IMR-90 (cell line): ENCODE measurements around the gene ZNF385C. TPM values are rescaled to one million over a fixed set of nuclear protein-coding genes. Genes with fewer than 3 reads are reported as not detected.
A peak's percentile ranks its signal among the peaks of the same experiment; 100 is the strongest.

Source experiments
- ATAC-seq: fragments of 200-7000 bp; cut with Tn5 transposase; 2 replicates; pipeline ENCODE4 v1.9.1; 2020; ENCODE audit warnings: low read depth, mild to moderate bottlenecking, moderate library complexity
- BruUV-seq: library from RNA; stranded (reverse); fragments of 400-500 nt; replicated peaks from 2 replicates; lab custom pipeline; 2021; lab: Mats Ljungman, UMichigan
- CTCF ChIA-PET: fragments of 300-600 bp; formaldehyde crosslinking; extraction: SDS; loops from one replicate; lab custom pipeline; 2021; ENCODE audit warnings: antibody characterized with exemption; lab: Yijun Ruan, JAX
- POLR2A ChIA-PET: fragments of 300-600 bp; sonication (Branson Sonifier 250); formaldehyde crosslinking; loops from one replicate; lab custom pipeline; 2022; ENCODE audit warnings: antibody characterized with exemption; ENCODE audit not compliant: unreplicated experiment; lab: Charles Lee
- DNase-seq: peaks from one replicate; pipeline ENCODE4 v3.0.0; 2013
- H2AFZ ChIP-seq: replicated peaks from 2 replicates; pipeline ENCODE3; 2013; ENCODE audit warnings: low read length, mild to moderate bottlenecking; ENCODE audit not compliant: poor library complexity
- H2AK5ac ChIP-seq: 2 replicates; pipeline ENCODE4 v1.6.1; 2013; ENCODE audit warnings: low read depth, low read length, inconsistent platforms
- H2AK9ac ChIP-seq: replicated peaks from 2 replicates; pipeline ENCODE3; 2013; ENCODE audit warnings: mild to moderate bottlenecking, low read depth, low read length, moderate library complexity; ENCODE audit not compliant: poor library complexity
- H2BK120ac ChIP-seq: 2 replicates; pipeline ENCODE4 v1.6.1; 2013; ENCODE audit warnings: low read depth, low read length, inconsistent platforms
- H2BK15ac ChIP-seq: 3 replicates; pipeline ENCODE4 v1.6.1; 2013; ENCODE audit warnings: low read depth, low read length, inconsistent platforms
- H2BK20ac ChIP-seq: 2 replicates; pipeline ENCODE4 v1.6.1; 2013; ENCODE audit warnings: low read depth, mild to moderate bottlenecking, inconsistent platforms, low read length, moderate library complexity
- H2BK5ac ChIP-seq: 2 replicates; pipeline ENCODE4 v1.6.1; 2013; ENCODE audit warnings: mild to moderate bottlenecking, low read depth, low read length, inconsistent platforms; ENCODE audit not compliant: poor library complexity, severe bottlenecking
- H3K14ac ChIP-seq: replicated peaks from 2 replicates; pipeline ENCODE4 v1.6.1; 2013; ENCODE audit warnings: low read depth, low read length, inconsistent platforms
- H3K18ac ChIP-seq: 2 replicates; pipeline ENCODE4 v1.6.1; 2013; ENCODE audit warnings: low read depth, low read length, control low read depth
- H3K23ac ChIP-seq: 2 replicates; pipeline ENCODE4 v1.6.1; 2013; ENCODE audit warnings: low read depth, low read length, inconsistent platforms
- H3K27ac ChIP-seq: 2 replicates; pipeline ENCODE4 v1.5.1; 2013; ENCODE audit warnings: mild to moderate bottlenecking, control low read depth, low read length; ENCODE audit not compliant: insufficient read depth
- H3K27me3 ChIP-seq: 2 replicates; pipeline ENCODE4 v1.6.1; 2013; ENCODE audit warnings: low read length; ENCODE audit not compliant: control insufficient read depth, insufficient read depth
- H3K36me3 ChIP-seq: 2 replicates; pipeline ENCODE4 v1.6.1; 2013; ENCODE audit warnings: low read length, mixed read lengths; ENCODE audit not compliant: control insufficient read depth, insufficient read depth
- H3K4ac ChIP-seq: 2 replicates; pipeline ENCODE4 v1.6.1; 2013; ENCODE audit warnings: low read depth, low read length, inconsistent platforms
- H3K4me1 ChIP-seq: 2 replicates; pipeline ENCODE4 v1.6.1; 2013; ENCODE audit warnings: low read length, mixed read lengths; ENCODE audit not compliant: control insufficient read depth, insufficient read depth
- H3K4me2 ChIP-seq: 2 replicates; pipeline ENCODE4 v1.6.1; 2013; ENCODE audit warnings: low read depth, mild to moderate bottlenecking, control low read depth, low read length, moderate library complexity
- H3K4me3 ChIP-seq: 2 replicates; pipeline ENCODE4 v1.5.1; 2013; ENCODE audit warnings: low read depth, mild to moderate bottlenecking, control low read depth, low read length, moderate library complexity; ENCODE audit not compliant: insufficient read depth
- H3K56ac ChIP-seq: 2 replicates; pipeline ENCODE4 v1.6.1; 2013; ENCODE audit warnings: low read length, inconsistent platforms; ENCODE audit not compliant: insufficient read depth; ENCODE audit errors: extremely low read depth
- H3K79me1 ChIP-seq, 2 experiments: 2 replicates each; pipeline ENCODE4 v1.6.1; 2013; ENCODE audit warnings: low read length in 2 of 2, inconsistent platforms in 1 of 2, low read depth in 1 of 2
- H3K9ac ChIP-seq: 2 replicates; pipeline ENCODE4 v1.6.1; 2013; ENCODE audit warnings: low read depth, low read length, control low read depth
- H3K9me1 ChIP-seq: 2 replicates; pipeline ENCODE4 v1.6.1; 2013; ENCODE audit warnings: low read length, inconsistent platforms; ENCODE audit not compliant: insufficient read depth
- H3K9me3 ChIP-seq: 2 replicates; pipeline ENCODE4 v1.6.1; 2013; ENCODE audit warnings: low read length; ENCODE audit not compliant: control insufficient read depth, insufficient read depth
- H4K20me1 ChIP-seq: 2 replicates; pipeline ENCODE4 v1.6.1; 2013; ENCODE audit warnings: low read length, inconsistent platforms; ENCODE audit not compliant: insufficient read depth
- H4K5ac ChIP-seq: 2 replicates; pipeline ENCODE4 v1.6.1; 2013; ENCODE audit warnings: mild to moderate bottlenecking, low read depth, low read length, control low read depth
- H4K8ac ChIP-seq, 2 experiments: 2 replicates each; pipeline ENCODE4 v1.6.1; 2013; ENCODE audit warnings: low read depth in 2 of 2, low read length in 2 of 2, control low read depth in 1 of 2, inconsistent platforms in 1 of 2
- H4K91ac ChIP-seq: 2 replicates; pipeline ENCODE4 v1.6.1; 2013; ENCODE audit warnings: low read depth, low read length, inconsistent platforms; ENCODE audit not compliant: insufficient read depth
- BHLHE40 ChIP-seq: fragments of 150-350 bp; IDR thresholded peaks from 2 replicates; pipeline ENCODE4 v1.6.1; 2016; ENCODE audit warnings: mild to moderate bottlenecking, low read depth, low read length
- CEBPB ChIP-seq: IDR thresholded peaks from 2 replicates; pipeline ENCODE4 v1.6.1; 2012; ENCODE audit warnings: low read depth, low read length, improper control_type of control experiment
- CHD1 ChIP-seq: IDR thresholded peaks from 2 replicates; pipeline ENCODE4 v1.6.1; 2012; ENCODE audit warnings: low read depth, low read length, improper control_type of control experiment
- FOS ChIP-seq: fragments of 150-350 bp; IDR thresholded peaks from 2 replicates; pipeline ENCODE4 v1.6.1; 2016; ENCODE audit warnings: low read depth, low read length
- MAFK ChIP-seq: IDR thresholded peaks from 2 replicates; pipeline ENCODE4 v1.6.1; 2012; ENCODE audit warnings: low read depth, low read length, improper control_type of control experiment
- MAZ ChIP-seq: IDR thresholded peaks from 2 replicates; pipeline ENCODE4 v1.6.1; 2012; ENCODE audit warnings: low read depth, mild to moderate bottlenecking, low read length, improper control_type of control experiment, moderate library complexity, borderline replicate concordance
- MXI1 ChIP-seq: IDR thresholded peaks from 2 replicates; pipeline ENCODE4 v1.6.1; 2012; ENCODE audit warnings: low read depth, mild to moderate bottlenecking, low read length, moderate library complexity, borderline replicate concordance
- NFE2L2 ChIP-seq: fragments of 150-350 bp; IDR thresholded peaks from 2 replicates; pipeline ENCODE4 v1.6.1; 2016; ENCODE audit warnings: low read depth, mild to moderate bottlenecking, low read length
- POLR2A ChIP-seq: IDR thresholded peaks from 2 replicates; pipeline ENCODE4 v1.6.1; 2012; ENCODE audit warnings: mild to moderate bottlenecking, low read depth, low read length
- RAD21 ChIP-seq: IDR thresholded peaks from 2 replicates; pipeline ENCODE4 v1.6.1; 2012; ENCODE audit warnings: low read length, improper control_type of control experiment
- RCOR1 ChIP-seq: IDR thresholded peaks from 2 replicates; pipeline ENCODE4 v1.6.1; 2012; ENCODE audit warnings: mild to moderate bottlenecking, low read length, improper control_type of control experiment; ENCODE audit not compliant: insufficient replicate concordance
- RFX5 ChIP-seq: IDR thresholded peaks from 2 replicates; pipeline ENCODE4 v1.8.0; 2012; ENCODE audit warnings: low read depth, mild to moderate bottlenecking, low read length, moderate library complexity
- SMC3 ChIP-seq: fragments of 150-350 bp; IDR thresholded peaks from 2 replicates; pipeline ENCODE4 v1.6.1; 2016; ENCODE audit warnings: low read depth, mild to moderate bottlenecking, antibody characterized with exemption, low read length, moderate library complexity
- WGBS, 2 experiments: methylation state at CpG; one replicate each; pipeline versions ENCODE4 v1.1.5 to v1.1.7; 2013; ENCODE audit warnings: missing lambda C conversion rate in 2 of 2; ENCODE audit not compliant: insufficient read length in 1 of 2; ENCODE audit errors: extremely low coverage in 2 of 2; 5-methylcytosine and 5-hydroxymethylcytosine counted together
- dilution Hi-C: fragments of 300-500 bp; cut with HindIII; formaldehyde crosslinking; loops from one replicate; pipeline ENCODE4 v1.14.3; 2018; ENCODE audit warnings: low sequenced_read_pairs; ENCODE audit not compliant: unreplicated experiment
- in situ Hi-C: fragments of 300-500 bp; cut with MboI; formaldehyde crosslinking; loops from 3 replicates; pipeline ENCODE4 v1.14.3; 2019; ENCODE audit warnings: low sequenced_read_pairs, inconsistent platforms, mixed read lengths
- intact Hi-C: fragments of 100-400 bp; cut with micrococcal nuclease; formaldehyde crosslinking; loops from 2 replicates; pipeline ENCODE4 v1.10.0; 2022
- polyA plus RNA-seq, 3 experiments: library from polyadenylated mRNA; depleted of rRNA; stranded (reverse); fragments of >200 nt; gene quantifications; 2 replicates each; pipeline ENCODE4 v1.2.3, GENCODE V29; 2012; ENCODE audit warnings: low replicate concordance in 1 of 3
- total RNA-seq: library from RNA; depleted of rRNA; stranded (reverse); fragments of >200 nt; gene quantifications from 2 replicates; pipeline ENCODE4 v1.2.3, GENCODE V29; 2012
- TF ChIP-seq, protein P1 (sequence below): conservative IDR thresholded peaks from 2 replicates; pipeline ENCODE4 v1.5.1; 2012; ENCODE audit warnings: mild to moderate bottlenecking, low read depth, low read length, improper control_type of control experiment
- TF ChIP-seq, protein P2 (sequence below): fragments of 150-350 bp; IDR thresholded peaks from 2 replicates; pipeline ENCODE4 v1.6.1; 2017; ENCODE audit warnings: mild to moderate bottlenecking, antibody characterized with exemption, low read length, low read depth
- TF ChIP-seq, protein P3 (sequence below): fragments of 150-350 bp; IDR thresholded peaks from 2 replicates; pipeline ENCODE4 v1.6.1; 2016; ENCODE audit warnings: low read depth, mild to moderate bottlenecking, low read length, moderate library complexity, borderline replicate concordance

Gene ZNF385C
- total and polyA plus RNA-seq, 2 of the 4 experiments (the other 2 are of a cell fraction): not detected

DNA sequence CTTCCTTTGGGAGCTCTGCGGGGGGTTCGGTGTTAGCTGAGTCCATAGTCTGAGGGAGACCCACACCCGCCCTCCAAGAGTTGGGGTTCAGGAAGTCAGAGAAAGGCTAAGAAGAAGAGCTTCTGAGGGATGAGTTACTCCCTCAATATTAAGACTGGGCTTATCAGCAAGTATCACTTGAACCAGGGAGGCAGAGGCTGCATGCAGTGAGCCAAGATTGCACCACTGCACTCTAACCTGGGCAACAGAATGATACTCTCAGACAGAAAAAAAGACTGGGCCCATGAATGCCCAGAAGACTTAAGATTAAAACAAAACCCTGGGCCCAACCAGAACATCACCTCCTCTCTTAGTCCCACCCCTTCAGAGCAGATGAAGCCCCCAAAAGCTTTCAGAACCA is 72.3 kb downstream of the ZNF385C start:
- TF ChIP-seq MAZ: no peak
- TF ChIP-seq MXI1: no peak
- no peak for TF ChIP-seq POLR2A
- TF ChIP-seq, protein P1, sequence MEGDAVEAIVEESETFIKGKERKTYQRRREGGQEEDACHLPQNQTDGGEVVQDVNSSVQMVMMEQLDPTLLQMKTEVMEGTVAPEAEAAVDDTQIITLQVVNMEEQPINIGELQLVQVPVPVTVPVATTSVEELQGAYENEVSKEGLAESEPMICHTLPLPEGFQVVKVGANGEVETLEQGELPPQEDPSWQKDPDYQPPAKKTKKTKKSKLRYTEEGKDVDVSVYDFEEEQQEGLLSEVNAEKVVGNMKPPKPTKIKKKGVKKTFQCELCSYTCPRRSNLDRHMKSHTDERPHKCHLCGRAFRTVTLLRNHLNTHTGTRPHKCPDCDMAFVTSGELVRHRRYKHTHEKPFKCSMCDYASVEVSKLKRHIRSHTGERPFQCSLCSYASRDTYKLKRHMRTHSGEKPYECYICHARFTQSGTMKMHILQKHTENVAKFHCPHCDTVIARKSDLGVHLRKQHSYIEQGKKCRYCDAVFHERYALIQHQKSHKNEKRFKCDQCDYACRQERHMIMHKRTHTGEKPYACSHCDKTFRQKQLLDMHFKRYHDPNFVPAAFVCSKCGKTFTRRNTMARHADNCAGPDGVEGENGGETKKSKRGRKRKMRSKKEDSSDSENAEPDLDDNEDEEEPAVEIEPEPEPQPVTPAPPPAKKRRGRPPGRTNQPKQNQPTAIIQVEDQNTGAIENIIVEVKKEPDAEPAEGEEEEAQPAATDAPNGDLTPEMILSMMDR: no peak
- TF ChIP-seq FOS: no peak
- TF ChIP-seq, protein P2, sequence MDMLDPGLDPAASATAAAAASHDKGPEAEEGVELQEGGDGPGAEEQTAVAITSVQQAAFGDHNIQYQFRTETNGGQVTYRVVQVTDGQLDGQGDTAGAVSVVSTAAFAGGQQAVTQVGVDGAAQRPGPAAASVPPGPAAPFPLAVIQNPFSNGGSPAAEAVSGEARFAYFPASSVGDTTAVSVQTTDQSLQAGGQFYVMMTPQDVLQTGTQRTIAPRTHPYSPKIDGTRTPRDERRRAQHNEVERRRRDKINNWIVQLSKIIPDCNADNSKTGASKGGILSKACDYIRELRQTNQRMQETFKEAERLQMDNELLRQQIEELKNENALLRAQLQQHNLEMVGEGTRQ: no peak
- no peak for TF ChIP-seq BHLHE40
- no peak for TF ChIP-seq RAD21
- TF ChIP-seq RCOR1: no peak
- no peak for TF ChIP-seq RFX5
- no peak for TF ChIP-seq MAFK
- TF ChIP-seq NFE2L2: no peak
- TF ChIP-seq SMC3: no peak
- no peak for TF ChIP-seq CEBPB
- no peak for TF ChIP-seq CHD1
- TF ChIP-seq, protein P3, sequence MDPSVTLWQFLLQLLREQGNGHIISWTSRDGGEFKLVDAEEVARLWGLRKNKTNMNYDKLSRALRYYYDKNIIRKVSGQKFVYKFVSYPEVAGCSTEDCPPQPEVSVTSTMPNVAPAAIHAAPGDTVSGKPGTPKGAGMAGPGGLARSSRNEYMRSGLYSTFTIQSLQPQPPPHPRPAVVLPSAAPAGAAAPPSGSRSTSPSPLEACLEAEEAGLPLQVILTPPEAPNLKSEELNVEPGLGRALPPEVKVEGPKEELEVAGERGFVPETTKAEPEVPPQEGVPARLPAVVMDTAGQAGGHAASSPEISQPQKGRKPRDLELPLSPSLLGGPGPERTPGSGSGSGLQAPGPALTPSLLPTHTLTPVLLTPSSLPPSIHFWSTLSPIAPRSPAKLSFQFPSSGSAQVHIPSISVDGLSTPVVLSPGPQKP: no peak
- H3K4me2 ChIP-seq: no peak overlapping the region
- H3K79me1 ChIP-seq: peaks cover 8 to 24% of the 10 kb centered on the region in 2 experiments
- H4K8ac ChIP-seq: no peak overlapping the region
- DNase-seq: no peak
- no peak overlapping the region for H3K9ac ChIP-seq
- no TSS peak for BruUV-seq
- H3K27ac ChIP-seq: 0 out of 2 replicates have a peak overlapping the region, but pooled peaks have one; percentile 31
- peaks cover 5% of the 10 kb centered on the region for H3K27me3 ChIP-seq
- H3K4me1 ChIP-seq: peaks cover 9% of the 10 kb centered on the region
- no peak overlapping the region for H2BK5ac ChIP-seq
- dilution Hi-C loops: no loop called here
- peaks cover 12% of the 10 kb centered on the region; the same call in 1 of the 2 replicates for H4K20me1 ChIP-seq
- no peak for ATAC-seq
- POLR2A ChIA-PET: interaction anchor here (0.5 to 0.9 kb wide), 2 partner anchors 10 to 179 kb away, joined by 3 to 4 read pairs; no protein-coding TSS in a partner anchor
- in situ Hi-C loops: loop anchor here (5.0 kb wide), 1 partner anchor 86 kb away; the partner anchor contains the start of gene DHX58
- H2BK20ac ChIP-seq: no peak overlapping the region
- H3K4me3 ChIP-seq: no peak overlapping the region
- peaks cover 18% of the 10 kb centered on the region for H3K36me3 ChIP-seq
- H2AFZ ChIP-seq: no peak overlapping the region
- H3K18ac ChIP-seq: no peak overlapping the region
- H3K4ac ChIP-seq: peak overlapping the region; percentile 48; the same call in 1 of the 2 replicates
- H3K9me3 ChIP-seq: no peaks in the 10 kb centered on the region
- H2BK120ac ChIP-seq: no peak overlapping the region
- H4K91ac ChIP-seq: no peak overlapping the region
- H2AK9ac ChIP-seq: no peak overlapping the region
- H4K5ac ChIP-seq: no peak overlapping the region
- peak overlapping the region; percentile 31; the same call in 1 of the 2 replicates for H3K14ac ChIP-seq
- peaks cover 6% of the 10 kb centered on the region; the same call in 1 of the 2 replicates for H3K9me1 ChIP-seq
- CTCF ChIA-PET: interaction anchor here (0.7 kb wide), 1 partner anchor 57 kb away, joined by 5 read pairs; no protein-coding TSS in a partner anchor
- intact Hi-C loops: loop anchor here (1.0 to 5.0 kb wide), 3 partner anchors 75 to 376 kb away; no protein-coding TSS in a partner anchor
- H2BK15ac ChIP-seq: no peak overlapping the region
- 0 out of 2 replicates have a peak overlapping the region, but pooled peaks have one; percentile 46 for H3K23ac ChIP-seq
- H2AK5ac ChIP-seq: peak overlapping the region; percentile 68; the same call in 1 of the 2 replicates
- no CpG with 5 or more reads among the region's 3 CpGs for WGBS, 2 experiments
- no peak overlapping the region for H3K56ac ChIP-seq
